ENCODE measurements around the gene PPP1R14C. TPM values are rescaled to one million over a fixed set of nuclear protein-coding genes. Genes with fewer than 3 reads are reported as not detected.

Gene PPP1R14C
- total RNA-seq (2022; extraction: Qiagen RNA extraction) = 0.71 to 1.2 TPM (median 1.1 TPM) in 5 replicates

GRCh38 chr6:150142670-150143515, at the start of gene PPP1R14C:
Gene PPP1R14C (plus strand): TSS chr6:150143044. CDS start chr6:150143193, 149 bp downstream.

Other genes with a start within 250 kb of the PPP1R14C start
- gene RAET1E, start 244.9 kb upstream of the PPP1R14C start, total RNA-seq (2022; extraction: Qiagen RNA extraction) = 2.2 to 3.7 TPM (median 2.6 TPM) in 5 replicates
- gene RAET1G, start 219.9 kb upstream of the PPP1R14C start, total RNA-seq (2022; extraction: Qiagen RNA extraction) = 7.3 to 11.9 TPM (median 10.3 TPM) in 5 replicates
- gene ULBP2, start 201.0 kb upstream of the PPP1R14C start, total RNA-seq (2022; extraction: Qiagen RNA extraction) = 3.2 to 4.1 TPM (median 3.9 TPM) in 5 replicates
- gene ULBP1, start 179.1 kb upstream of the PPP1R14C start, total RNA-seq (2022; extraction: Qiagen RNA extraction) = 0.74 to 1.1 TPM (median 1.0 TPM) in 5 replicates
- 0.30 to 0.40 TPM (median 0.33 TPM) in 5 replicates for gene RAET1L, start 117.5 kb upstream of the PPP1R14C start, total RNA-seq (2022; extraction: Qiagen RNA extraction)
- gene ULBP3, start 73.9 kb upstream of the PPP1R14C start, total RNA-seq (2022; extraction: Qiagen RNA extraction) = 3.3 to 4.3 TPM (median 3.9 TPM) in 5 replicates
- not detected in 5 replicates for gene IYD, start 226.0 kb downstream of the PPP1R14C start, total RNA-seq (2022; extraction: Qiagen RNA extraction)

All from A549 treated with CORT108297 at 1 μM for 4 hours (cell line).